Lower leg skin (tissue), 4 donors: ENCODE measurements around the gene SEPTIN2. TPM values are rescaled to one million over a fixed set of nuclear protein-coding genes. Genes with fewer than 3 reads are reported as not detected.
"Not testable (repeated sequence)": the region's sequence is repeated elsewhere in the genome, so short reads cannot be mapped to it uniquely, and the experiment has no call there.

Experiments
- DNase-seq, 2 donors: peaks; one replicate each; pipeline ENCODE4 v3.0.0-alpha.2; 2019; ENCODE audit warnings: low spot score in 2 of 2
- H3K4me3 ChIP-seq: fragments of 200-600 bp; sonication (generic); 2 replicates; pipeline ENCODE4 v1.5.1; 2017; ENCODE audit warnings: mild to moderate bottlenecking, low read depth; ENCODE audit not compliant: poor library complexity, severe bottlenecking
- POLR2A ChIP-seq, 2 donors: fragments of 450-650 bp; IDR thresholded peaks; one replicate each; pipeline ENCODE4 v1.6.1; 2016 to 2017; ENCODE audit warnings: antibody characterized with exemption in 2 of 2, mild to moderate bottlenecking in 1 of 2, moderate library complexity in 1 of 2
- WGBS, 2 donors: methylation state at CpG; one replicate each; pipeline ENCODE4 v1.1.5; 2018; 5-methylcytosine and 5-hydroxymethylcytosine counted together
- intact Hi-C: fragments of 100-400 bp; cut with DNase I; formaldehyde crosslinking; loops from one replicate; pipeline ENCODE4 v1.15.0; 2023; ENCODE audit warnings: low total_unique reads
- total RNA-seq, 4 donors: library from RNA; depleted of rRNA; stranded (reverse); fragments of >200 nt; gene quantifications; one replicate each; pipeline ENCODE4 v1.1.0, GENCODE V29; 2016
- TF ChIP-seq, protein P1 (sequence below), 3 donors: fragments of 450-650 bp; IDR thresholded peaks; one replicate each; pipeline ENCODE4 v1.5.1; 2016; ENCODE audit warnings: antibody characterized with exemption in 3 of 3, mild to moderate bottlenecking in 3 of 3, moderate library complexity in 2 of 3

The SEPTIN2 gene
- total RNA-seq, 4 donors from 2014 or later: 97.3 to 164 (median 124) TPM

DNA sequence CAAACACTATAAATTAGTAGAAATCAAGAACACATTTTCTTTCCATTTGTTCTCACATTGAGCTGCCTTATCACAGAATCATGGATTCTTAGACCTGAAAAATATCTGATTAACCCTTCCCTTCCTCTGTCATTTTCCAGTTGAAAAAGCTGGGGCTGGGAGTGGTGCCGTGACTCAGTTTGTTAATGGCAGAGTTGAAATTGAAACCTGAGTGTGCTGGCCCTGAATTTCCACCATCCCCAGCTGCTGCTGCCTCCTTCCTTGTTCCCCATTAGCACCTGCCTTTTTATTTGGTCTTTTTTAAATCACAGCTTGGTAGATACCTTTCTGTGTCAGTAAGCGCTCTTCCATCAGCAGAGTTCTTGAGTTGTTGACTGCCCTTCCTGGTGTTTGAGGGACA lies 51.0 kb downstream of the SEPTIN2 start:
- no peak overlapping the region for H3K4me3 ChIP-seq
- intact Hi-C loops: no loop called here
- TF ChIP-seq, protein P1, sequence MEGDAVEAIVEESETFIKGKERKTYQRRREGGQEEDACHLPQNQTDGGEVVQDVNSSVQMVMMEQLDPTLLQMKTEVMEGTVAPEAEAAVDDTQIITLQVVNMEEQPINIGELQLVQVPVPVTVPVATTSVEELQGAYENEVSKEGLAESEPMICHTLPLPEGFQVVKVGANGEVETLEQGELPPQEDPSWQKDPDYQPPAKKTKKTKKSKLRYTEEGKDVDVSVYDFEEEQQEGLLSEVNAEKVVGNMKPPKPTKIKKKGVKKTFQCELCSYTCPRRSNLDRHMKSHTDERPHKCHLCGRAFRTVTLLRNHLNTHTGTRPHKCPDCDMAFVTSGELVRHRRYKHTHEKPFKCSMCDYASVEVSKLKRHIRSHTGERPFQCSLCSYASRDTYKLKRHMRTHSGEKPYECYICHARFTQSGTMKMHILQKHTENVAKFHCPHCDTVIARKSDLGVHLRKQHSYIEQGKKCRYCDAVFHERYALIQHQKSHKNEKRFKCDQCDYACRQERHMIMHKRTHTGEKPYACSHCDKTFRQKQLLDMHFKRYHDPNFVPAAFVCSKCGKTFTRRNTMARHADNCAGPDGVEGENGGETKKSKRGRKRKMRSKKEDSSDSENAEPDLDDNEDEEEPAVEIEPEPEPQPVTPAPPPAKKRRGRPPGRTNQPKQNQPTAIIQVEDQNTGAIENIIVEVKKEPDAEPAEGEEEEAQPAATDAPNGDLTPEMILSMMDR (IDR thresholded peaks at IDR 0.05): no peak
- no peak for TF ChIP-seq POLR2A (IDR thresholded peaks at IDR 0.05)
- DNase-seq: no peak
- WGBS, 2 donors: 90 to 92% methylated on average over 2 of the region's 2 CpGs

GRCh38 chr2:241368643-241369042 lies 52.9 kb downstream of the SEPTIN2 start:
- intact Hi-C loops: no loop called here
- no peak overlapping the region for H3K4me3 ChIP-seq
- 94 to 97% methylated on average over 3 of the region's 3 CpGs for WGBS, 2 donors
- no peak for DNase-seq
- TF ChIP-seq POLR2A (IDR thresholded peaks at IDR 0.05): no peak
- TF ChIP-seq, protein P1 (IDR thresholded peaks at IDR 0.05): no peak

- intact Hi-C loops: no loop called here
- no peak overlapping the region for H3K4me3 ChIP-seq
- DNase-seq: no peak
- 50% methylated on average over 11 of the region's 11 CpGs for WGBS, 2 donors
- TF ChIP-seq, protein P1 (IDR thresholded peaks at IDR 0.05): no peak
- TF ChIP-seq POLR2A (IDR thresholded peaks at IDR 0.05): no peak
Measured at GRCh38 chr2:241372361-241372992, 56.8 kb downstream of the SEPTIN2 start.

DNA sequence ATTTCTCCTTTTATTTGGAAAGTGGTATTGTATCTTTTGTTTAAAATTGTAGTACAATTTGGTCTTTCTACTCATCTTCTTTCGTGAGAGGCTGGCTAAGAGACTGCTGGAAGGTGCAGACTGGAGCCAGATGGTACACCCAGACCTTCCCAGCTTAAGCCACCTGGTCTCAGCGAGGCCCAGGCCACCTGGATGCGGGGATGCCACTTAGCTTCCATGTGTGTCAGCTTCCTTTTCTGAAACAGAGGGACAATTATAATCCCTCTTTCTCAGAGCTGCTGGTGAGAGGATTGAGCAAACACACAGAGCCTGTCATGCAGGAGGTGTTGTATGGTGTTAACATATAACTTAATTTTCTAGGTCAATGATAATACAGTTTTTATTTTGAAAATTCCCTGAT lies 57.7 kb downstream of the SEPTIN2 start:
- no peak for DNase-seq
- intact Hi-C loops: no loop called here
- WGBS, 2 donors: 89 to 95% methylated on average over 3 of the region's 3 CpGs
- H3K4me3 ChIP-seq: no peak overlapping the region
- TF ChIP-seq POLR2A (IDR thresholded peaks at IDR 0.05): no peak
- TF ChIP-seq, protein P1 (IDR thresholded peaks at IDR 0.05): no peak

DNA sequence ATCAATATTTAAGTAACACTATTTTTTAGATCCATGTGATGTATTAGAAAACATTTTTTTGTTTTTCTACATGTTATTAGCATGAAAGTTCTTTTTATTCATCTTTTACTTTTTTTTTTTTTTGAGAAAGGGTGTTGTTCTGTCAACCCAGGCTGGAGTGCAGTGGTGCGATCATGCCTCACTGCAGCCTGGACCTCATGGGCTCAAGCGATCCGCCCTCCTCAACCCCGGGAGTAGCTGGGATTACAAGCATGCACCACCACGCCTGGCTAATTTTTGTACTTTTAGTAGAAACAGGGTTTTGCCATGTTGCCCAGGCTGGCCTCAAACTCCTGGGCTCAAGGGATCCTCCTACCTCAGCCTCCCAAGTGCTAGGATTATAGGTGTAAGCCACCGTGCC lies 58.2 kb downstream of the SEPTIN2 start:
- 93 to 97% methylated on average over 6 of the region's 6 CpGs for WGBS, 2 donors
- DNase-seq, H3K4me3 ChIP-seq, intact Hi-C loops: not testable (repeated sequence)

DNA sequence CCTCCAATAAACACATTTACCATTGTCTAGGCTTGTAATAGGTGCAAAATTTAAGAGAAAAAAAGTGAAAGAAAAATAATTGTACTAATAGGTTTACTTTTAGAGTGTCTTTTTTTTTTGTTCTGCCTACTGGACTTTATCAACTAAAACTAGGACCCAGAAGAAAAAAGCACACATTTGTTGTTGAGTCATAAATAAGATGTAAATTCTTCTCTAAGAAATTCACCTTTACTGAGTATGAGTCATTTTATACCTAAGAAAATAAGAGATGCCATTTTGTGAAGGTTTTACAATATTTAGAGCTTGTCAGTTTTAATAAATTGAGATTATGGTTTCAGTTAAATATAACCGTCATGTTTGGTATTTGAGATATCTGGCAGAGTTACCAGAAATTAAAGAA lies 59.6 kb downstream of the SEPTIN2 start:
- WGBS, 2 donors: 84 to 87% methylated on average over 1 of the region's 1 CpG
- no peak for TF ChIP-seq POLR2A (IDR thresholded peaks at IDR 0.05)
- TF ChIP-seq, protein P1 (IDR thresholded peaks at IDR 0.05): no peak
- intact Hi-C loops: no loop called here
- H3K4me3 ChIP-seq: no peak overlapping the region
- DNase-seq: no peak
